HEK293 (cell line): ENCODE results near the gene FFAR1.

Source experiments
- CTCF ChIA-PET: fragments of 350-600 bp; formaldehyde crosslinking; extraction: SDS; loops from one replicate; lab custom pipeline; 2021; ENCODE audit warnings: antibody characterized with exemption; lab: Yijun Ruan, JAX
- POLR2A ChIA-PET: fragments of 300-600 bp; formaldehyde crosslinking; extraction: SDS; loops from one replicate; lab custom pipeline; 2020; ENCODE audit warnings: antibody characterized with exemption, inconsistent platforms; lab: Yijun Ruan, JAX
- H3K27ac ChIP-seq: fragments of 200-500 bp; sonication (Bioruptor generic); 2 replicates; pipeline ENCODE4 v1.5.1; 2014; ENCODE audit warnings: low read depth, low read length, control low read depth, inconsistent platforms; ENCODE audit errors: extremely low read depth
- H3K36me3 ChIP-seq, 2 experiments: fragments of 200-500 bp in 1 of 2; sonication (Bioruptor generic) in 1 of 2; 1 replicate in 1 of 2; 2 replicates in 1 of 2; pipeline ENCODE4 v1.5.1; 2014 to 2017; ENCODE audit warnings: inconsistent platforms in 2 of 2, low read length in 2 of 2; ENCODE audit not compliant: control insufficient read depth in 2 of 2, insufficient read depth in 1 of 2
- H3K4me1 ChIP-seq: fragments of 200-500 bp; sonication (Bioruptor generic); 2 replicates; pipeline ENCODE4 v1.5.1; 2014; ENCODE audit warnings: mild to moderate bottlenecking, low read length, inconsistent platforms; ENCODE audit not compliant: control insufficient read depth, insufficient read depth
- H3K4me3 ChIP-seq: 2 replicates; pipeline ENCODE4 v1.5.1; 2011; ENCODE audit warnings: low read depth, mild to moderate bottlenecking, control low read depth, low read length, moderate library complexity
- H3K9me3 ChIP-seq: fragments of 200-500 bp; sonication (Bioruptor generic); 2 replicates; pipeline ENCODE4 v1.5.1; 2014; ENCODE audit warnings: low read depth, low read length, inconsistent platforms; ENCODE audit not compliant: control insufficient read depth, insufficient read depth
- GFI1B ChIP-seq: fragments of 450-650 bp; formaldehyde crosslinking; IDR thresholded peaks from 2 replicates; pipeline ENCODE4 v1.5.1; 2016; ENCODE audit warnings: missing biosample characterization, missing genetic modification characterization
- HOXA7 ChIP-seq: sonication (generic); formaldehyde crosslinking; IDR thresholded peaks from 2 replicates; pipeline ENCODE4 v1.8.1; 2022; ENCODE audit warnings: missing genetic modification reagents, borderline replicate concordance
- SCRT1 ChIP-seq: fragments of 450-650 bp; formaldehyde crosslinking; IDR thresholded peaks from 2 replicates; pipeline ENCODE4 v1.5.1; 2016; ENCODE audit warnings: missing biosample characterization, missing genetic modification characterization, borderline replicate concordance
- SP3 ChIP-seq: fragments of 450-650 bp; formaldehyde crosslinking; IDR thresholded peaks from 2 replicates; pipeline ENCODE4 v1.5.1; 2016; ENCODE audit warnings: missing biosample characterization, missing genetic modification characterization
- TSHZ1 ChIP-seq: fragments of 450-650 bp; formaldehyde crosslinking; IDR thresholded peaks from 2 replicates; pipeline ENCODE4 v1.5.1; 2016; ENCODE audit warnings: missing biosample characterization, missing genetic modification characterization, borderline replicate concordance
- ZBTB48 ChIP-seq: fragments of 450-650 bp; formaldehyde crosslinking; IDR thresholded peaks from 2 replicates; pipeline ENCODE4 v1.5.1; 2016; ENCODE audit warnings: missing biosample characterization, missing genetic modification characterization
- ZBTB6 ChIP-seq: fragments of 450-650 bp; formaldehyde crosslinking; IDR thresholded peaks from 2 replicates; pipeline ENCODE4 v1.5.1; 2017; ENCODE audit warnings: missing biosample characterization, missing genetic modification characterization
- ZFHX2 ChIP-seq: fragments of 450-650 bp; formaldehyde crosslinking; conservative IDR thresholded peaks from 2 replicates; pipeline ENCODE4 v1.5.1; 2016; ENCODE audit warnings: missing biosample characterization, missing genetic modification characterization
- ZNF10 ChIP-seq: fragments of 450-650 bp; formaldehyde crosslinking; IDR thresholded peaks from 2 replicates; pipeline ENCODE4 v1.5.1; 2017; ENCODE audit warnings: missing biosample characterization, missing genetic modification characterization
- ZNF148 ChIP-seq: fragments of 450-650 bp; formaldehyde crosslinking; IDR thresholded peaks from 2 replicates; pipeline ENCODE4 v1.5.0; 2017; ENCODE audit warnings: missing biosample characterization, missing genetic modification characterization, borderline replicate concordance
- ZNF155 ChIP-seq: fragments of 450-650 bp; formaldehyde crosslinking; IDR thresholded peaks from 2 replicates; pipeline ENCODE4 v1.5.1; 2016; ENCODE audit warnings: missing biosample characterization, missing genetic modification characterization
- ZNF202 ChIP-seq: fragments of 450-650 bp; formaldehyde crosslinking; IDR thresholded peaks from 2 replicates; pipeline ENCODE4 v1.5.1; 2016; ENCODE audit warnings: missing biosample characterization, missing genetic modification characterization, borderline replicate concordance
- ZNF223 ChIP-seq: fragments of 450-650 bp; formaldehyde crosslinking; IDR thresholded peaks from 2 replicates; pipeline ENCODE4 v1.5.1; 2016; ENCODE audit warnings: missing biosample characterization, missing genetic modification characterization
- ZNF23 ChIP-seq: fragments of 450-650 bp; formaldehyde crosslinking; IDR thresholded peaks from 2 replicates; pipeline ENCODE4 v1.5.1; 2016; ENCODE audit warnings: missing biosample characterization, missing genetic modification characterization, borderline replicate concordance
- ZNF394 ChIP-seq: fragments of 450-650 bp; formaldehyde crosslinking; IDR thresholded peaks from 2 replicates; pipeline ENCODE4 v1.5.1; 2016; ENCODE audit warnings: missing biosample characterization, missing genetic modification characterization, mild to moderate bottlenecking, moderate library complexity, borderline replicate concordance
- ZNF416 ChIP-seq: fragments of 450-650 bp; formaldehyde crosslinking; IDR thresholded peaks from 2 replicates; pipeline ENCODE4 v1.5.1; 2016; ENCODE audit warnings: missing biosample characterization, missing genetic modification characterization
- ZNF426 ChIP-seq: fragments of 450-650 bp; formaldehyde crosslinking; IDR thresholded peaks from 2 replicates; pipeline ENCODE4 v1.5.1; 2017; ENCODE audit warnings: missing biosample characterization, missing genetic modification characterization, mild to moderate bottlenecking, inconsistent platforms, moderate library complexity
- ZNF433 ChIP-seq: fragments of 450-650 bp; formaldehyde crosslinking; IDR thresholded peaks from 2 replicates; pipeline ENCODE4 v1.5.1; 2016; ENCODE audit warnings: missing biosample characterization, missing genetic modification characterization, low read depth
- ZNF530 ChIP-seq: fragments of 450-650 bp; formaldehyde crosslinking; IDR thresholded peaks from 2 replicates; pipeline ENCODE4 v1.5.1; 2016; ENCODE audit warnings: low read depth, missing biosample characterization, missing genetic modification characterization
- ZNF560 ChIP-seq: fragments of 450-650 bp; formaldehyde crosslinking; IDR thresholded peaks from 2 replicates; pipeline ENCODE4 v1.5.1; 2017; ENCODE audit warnings: missing biosample characterization, missing genetic modification characterization, borderline replicate concordance
- ZNF596 ChIP-seq: fragments of 450-650 bp; IDR thresholded peaks from 2 replicates; pipeline ENCODE4 v1.5.0; 2018; ENCODE audit warnings: missing biosample characterization, mild to moderate bottlenecking, missing genetic modification characterization, moderate library complexity
- ZNF600 ChIP-seq: fragments of 450-650 bp; formaldehyde crosslinking; IDR thresholded peaks from 2 replicates; pipeline ENCODE4 v1.5.1; 2016; ENCODE audit warnings: missing biosample characterization, missing genetic modification characterization
- ZNF610 ChIP-seq: fragments of 450-650 bp; formaldehyde crosslinking; IDR thresholded peaks from 2 replicates; pipeline ENCODE4 v1.5.1; 2016; ENCODE audit warnings: missing biosample characterization, missing genetic modification characterization, borderline replicate concordance
- ZNF629 ChIP-seq: fragments of 450-650 bp; formaldehyde crosslinking; IDR thresholded peaks from 2 replicates; pipeline ENCODE4 v1.5.1; 2017; ENCODE audit warnings: missing biosample characterization, missing genetic modification characterization
- ZNF654 ChIP-seq: fragments of 450-650 bp; formaldehyde crosslinking; IDR thresholded peaks from 2 replicates; pipeline ENCODE4 v1.5.1; 2016; ENCODE audit warnings: low read depth, missing biosample characterization, missing genetic modification characterization
- ZNF707 ChIP-seq: fragments of 450-650 bp; formaldehyde crosslinking; IDR thresholded peaks from 2 replicates; pipeline ENCODE4 v1.5.1; 2016; ENCODE audit warnings: missing biosample characterization, missing genetic modification characterization
- ZNF768 ChIP-seq: fragments of 450-650 bp; formaldehyde crosslinking; IDR thresholded peaks from 2 replicates; pipeline ENCODE4 v1.5.1; 2018; ENCODE audit warnings: missing biosample characterization, mild to moderate bottlenecking, missing genetic modification characterization
- TF ChIP-seq, protein P1 (sequence below): fragments of 450-650 bp; formaldehyde crosslinking; IDR thresholded peaks from 2 replicates; pipeline ENCODE4 v1.5.1; 2016; ENCODE audit warnings: missing biosample characterization, missing genetic modification characterization

FFAR1 gene

DNA sequence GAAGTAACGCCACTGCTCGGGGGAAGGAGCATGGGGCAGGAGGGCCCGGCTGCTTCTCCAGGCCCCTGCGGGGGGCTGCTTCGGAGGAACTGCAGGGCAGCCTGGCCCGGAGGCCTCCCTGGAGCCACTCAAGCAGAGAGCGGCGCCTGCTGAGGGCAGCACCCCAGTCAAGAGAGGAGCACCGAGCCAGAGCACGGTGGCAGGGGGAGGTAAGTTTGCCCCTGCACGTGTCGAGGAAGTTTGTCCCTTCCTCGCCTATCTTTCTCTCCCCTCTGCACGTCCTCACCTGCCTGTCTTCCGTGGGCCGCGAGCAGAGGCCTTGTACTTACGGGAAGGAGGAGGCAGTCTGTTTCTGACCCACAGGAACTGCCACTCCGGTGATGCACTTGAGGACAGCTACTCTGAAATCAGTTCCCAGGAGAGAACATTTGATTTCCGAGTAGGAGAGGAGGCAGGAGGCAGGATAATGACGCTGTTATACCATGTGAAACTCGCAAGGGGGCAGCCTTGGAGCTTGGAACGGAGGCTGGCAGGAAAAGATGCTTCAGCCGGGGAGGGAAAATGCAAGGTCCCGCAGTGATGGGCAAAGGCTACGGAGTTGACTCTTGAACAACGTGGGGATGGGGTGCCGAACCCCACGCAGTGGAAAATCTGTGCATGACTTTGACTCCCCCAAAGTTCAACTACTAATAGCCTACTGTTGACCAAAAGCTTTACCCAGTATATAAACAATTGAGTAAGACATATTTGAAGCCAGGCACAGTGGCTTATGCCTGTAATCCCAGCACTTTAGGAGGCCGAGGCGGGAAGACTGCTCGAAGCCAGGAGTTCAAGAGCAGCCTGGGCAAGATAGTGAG, 5.0 kb downstream of the FFAR1 start:
- Histone ChIP-seq H3K4me1 (no peaks in the 10 kb centered on the region), H3K36me3 (no peaks in the 10 kb centered on the region; a peak in 1 of 3 replicates)
- CTCF ChIA-PET: interaction anchor here (0.5 to 10.6 kb wide), 89 partner anchors 8 to 713 kb away, joined by 3 to 237 read pairs (median 5); partner anchors contain the start of genes ATP4A, HAUS5 and KRTDAP
- TF ChIP-seq SCRT1 (tag by site-specific recombination) (no peak), SP3 (tag by site-specific recombination) (no peak), ZNF416 (tag by site-specific recombination) (no peak), ZNF394 (peak; percentile 76), ZNF23 (tag by site-specific recombination) (no peak), ZNF600 (peak; percentile 60; the same call in 1 of the 2 replicates), TSHZ1 (tag by site-specific recombination) (no peak), ZNF654 (peak; percentile 99), ZNF155 (no peak), GFI1B (tag by site-specific recombination) (peak; percentile 80), ZBTB6 (tag by site-specific recombination) (peak; percentile 78), ZNF610 (tag by site-specific recombination) (no peak), ZNF560 (tag by site-specific recombination) (no peak), ZNF768 (no peak), ZNF10 (tag by site-specific recombination) (no peak), ZNF202 (tag by site-specific recombination) (no peak), HOXA7 (CRISPR knock-in tag) (no peak), ZNF426 (tag by site-specific recombination) (no peak), ZNF629 (tag by site-specific recombination) (no peak; the same call in 1 of the 2 replicates), ZNF530 (tag by site-specific recombination) (no peak), ZNF223 (tag by site-specific recombination) (no peak), ZNF596 (tag by site-specific recombination) (no peak), ZNF707 (no peak), ZBTB48 (tag by site-specific recombination) (no peak), ZNF148 (tag by site-specific recombination) (0 out of 2 replicates have a peak, but pooled peaks have one; percentile 0), ZNF433 (tag by site-specific recombination) (no peak), ZFHX2 (peak; percentile 34)
- TF ChIP-seq, protein P1, sequence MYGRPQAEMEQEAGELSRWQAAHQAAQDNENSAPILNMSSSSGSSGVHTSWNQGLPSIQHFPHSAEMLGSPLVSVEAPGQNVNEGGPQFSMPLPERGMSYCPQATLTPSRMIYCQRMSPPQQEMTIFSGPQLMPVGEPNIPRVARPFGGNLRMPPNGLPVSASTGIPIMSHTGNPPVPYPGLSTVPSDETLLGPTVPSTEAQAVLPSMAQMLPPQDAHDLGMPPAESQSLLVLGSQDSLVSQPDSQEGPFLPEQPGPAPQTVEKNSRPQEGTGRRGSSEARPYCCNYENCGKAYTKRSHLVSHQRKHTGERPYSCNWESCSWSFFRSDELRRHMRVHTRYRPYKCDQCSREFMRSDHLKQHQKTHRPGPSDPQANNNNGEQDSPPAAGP (tag by site-specific recombination): peak; percentile 34; the same call in 1 of the 2 replicates

More for the DNA sequence above, 5.0 kb downstream of the FFAR1 start:
- POLR2A ChIA-PET: interaction anchor here (0.5 to 2.1 kb wide), 7 partner anchors 10 to 295 kb away, joined by 3 to 13 read pairs (median 3); partner anchors contain the start of gene COX6B1
- no peaks in the 10 kb centered on the region for H3K9me3 ChIP-seq
- no peak overlapping the region for H3K27ac ChIP-seq
- H3K4me3 ChIP-seq: no peak overlapping the region
